ENCODE measurements around the gene MYH9. TPM values are rescaled to one million over a fixed set of nuclear protein-coding genes. Genes with fewer than 3 reads are reported as not detected.

The MYH9 gene
- total RNA-seq, 1 donor, result 340 TPM

DNA sequence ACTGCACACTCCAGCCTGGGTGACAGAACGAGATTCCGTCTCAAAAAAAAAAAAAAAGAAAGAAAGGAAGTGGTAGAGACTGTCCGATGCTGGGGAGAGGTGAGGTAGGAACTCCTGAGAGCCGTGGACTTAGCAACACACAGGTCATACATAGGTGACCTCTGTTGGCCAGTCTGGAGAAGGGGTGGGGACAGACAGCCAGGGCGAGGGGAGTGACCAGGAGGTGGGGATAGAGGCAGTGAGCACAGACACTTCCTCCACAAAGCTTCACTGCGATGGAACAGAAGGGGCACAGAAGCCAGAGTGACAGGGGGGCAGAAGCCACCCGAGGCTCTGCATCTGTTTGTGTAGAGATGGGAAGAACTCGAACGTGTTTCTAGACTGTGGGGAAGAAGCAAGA lies 47.1 kb downstream of the MYH9 start:
- peaks cover 86% of the 10 kb centered on the region for H3K4me1 ChIP-seq (ENCODE audit: insufficient read depth, low read length)
- no peaks in the 10 kb centered on the region for H3K27me3 ChIP-seq (ENCODE audit: insufficient read depth, low read length)
- no peak overlapping the region for H3K4me3 ChIP-seq (ENCODE audit: low read length)
- no peaks in the 10 kb centered on the region for H3K9me3 ChIP-seq (ENCODE audit: low read depth, low read length)

DNA sequence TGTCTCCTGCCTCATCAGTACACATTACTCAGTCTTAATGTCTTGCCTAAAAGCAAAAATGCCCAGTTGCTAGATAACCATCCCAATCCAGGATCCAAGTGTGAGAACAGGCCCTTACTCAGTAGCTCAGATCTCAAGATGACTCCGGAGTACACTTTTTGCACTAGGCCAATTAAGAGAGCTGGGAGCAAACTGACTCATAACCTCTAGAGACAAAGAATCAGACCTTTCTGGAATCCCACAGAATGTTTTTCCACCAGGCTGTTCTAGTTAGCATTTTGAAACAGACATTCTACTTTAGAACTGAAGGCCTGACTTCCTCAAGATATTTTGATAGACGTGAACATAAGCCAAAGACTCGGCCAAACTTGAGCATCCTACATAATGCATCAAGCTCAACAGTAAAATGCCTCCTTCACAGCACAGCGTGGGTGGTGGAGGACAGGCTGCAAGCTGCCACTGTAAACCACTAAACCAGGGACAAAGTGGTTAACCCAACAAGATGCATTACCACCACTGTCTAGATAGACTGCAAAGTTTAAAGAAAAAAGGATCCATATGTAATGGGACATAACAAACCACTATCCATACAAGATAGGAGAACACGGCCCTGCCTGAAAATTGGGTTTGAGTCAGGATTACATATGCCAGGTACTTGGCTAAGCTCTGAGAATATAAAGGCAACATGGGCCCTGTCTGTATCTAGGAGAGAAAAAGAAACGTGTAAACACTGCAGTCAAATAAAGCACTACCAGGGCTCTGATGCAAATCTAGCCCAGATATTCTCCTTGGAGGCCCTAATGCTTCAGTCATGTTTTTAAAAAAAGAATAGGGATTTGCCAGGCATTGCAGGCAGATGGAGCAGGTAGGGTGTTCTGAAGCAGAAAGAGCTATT lies 48.3 kb downstream of the MYH9 start:
- Histone ChIP-seq H3K4me1 (ENCODE audit: insufficient read depth, low read length) (peaks cover 88% of the 10 kb centered on the region), H3K9me3 (ENCODE audit: low read depth, low read length) (no peaks in the 10 kb centered on the region), H3K27me3 (ENCODE audit: insufficient read depth, low read length) (no peaks in the 10 kb centered on the region), H3K4me3 (ENCODE audit: low read length) (no peak overlapping the region)

DNA sequence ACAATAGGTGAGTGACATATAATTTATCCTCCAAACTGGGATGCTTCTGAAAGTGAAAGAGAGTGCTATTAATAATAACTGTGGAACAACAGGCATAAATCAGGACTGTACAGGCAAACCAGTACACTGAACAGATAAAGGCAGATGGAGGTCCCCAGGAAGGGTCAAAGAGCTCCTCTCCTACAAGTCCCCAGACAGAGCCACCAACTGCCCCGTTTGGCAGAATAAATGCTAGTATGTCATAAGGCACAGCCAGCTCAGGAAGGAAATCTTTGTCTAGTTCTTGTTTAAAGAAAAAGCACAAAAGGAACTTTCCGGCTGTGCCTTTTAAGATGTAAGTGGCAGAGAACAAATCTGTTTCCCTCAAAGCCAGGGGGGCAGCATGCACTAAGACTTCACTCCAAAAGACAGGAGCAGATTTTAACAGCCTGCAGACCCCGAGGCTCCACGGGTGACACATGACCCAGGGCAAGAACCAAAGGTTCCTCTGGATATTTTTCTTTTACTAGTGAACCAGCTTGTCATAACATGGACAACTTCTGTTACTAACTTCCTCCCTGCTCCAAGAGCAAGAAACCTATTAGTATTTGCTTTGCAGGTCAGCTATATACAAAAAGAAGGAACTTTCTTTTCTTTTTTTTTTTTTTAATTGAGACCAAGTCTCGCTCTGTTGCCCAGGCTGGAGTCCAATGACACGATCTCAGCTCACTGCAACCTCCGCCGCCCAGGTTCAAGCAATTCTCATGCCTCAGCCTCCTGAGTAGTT lies 50.2 kb downstream of the MYH9 start:
- H3K9me3 ChIP-seq (ENCODE audit: low read depth, low read length), result no peaks in the 10 kb centered on the region
- H3K4me3 ChIP-seq (ENCODE audit: low read length), result no peak overlapping the region
- H3K4me1 ChIP-seq (ENCODE audit: insufficient read depth, low read length), result peaks cover 91% of the 10 kb centered on the region
- no peaks in the 10 kb centered on the region for H3K27me3 ChIP-seq (ENCODE audit: insufficient read depth, low read length)

DNA sequence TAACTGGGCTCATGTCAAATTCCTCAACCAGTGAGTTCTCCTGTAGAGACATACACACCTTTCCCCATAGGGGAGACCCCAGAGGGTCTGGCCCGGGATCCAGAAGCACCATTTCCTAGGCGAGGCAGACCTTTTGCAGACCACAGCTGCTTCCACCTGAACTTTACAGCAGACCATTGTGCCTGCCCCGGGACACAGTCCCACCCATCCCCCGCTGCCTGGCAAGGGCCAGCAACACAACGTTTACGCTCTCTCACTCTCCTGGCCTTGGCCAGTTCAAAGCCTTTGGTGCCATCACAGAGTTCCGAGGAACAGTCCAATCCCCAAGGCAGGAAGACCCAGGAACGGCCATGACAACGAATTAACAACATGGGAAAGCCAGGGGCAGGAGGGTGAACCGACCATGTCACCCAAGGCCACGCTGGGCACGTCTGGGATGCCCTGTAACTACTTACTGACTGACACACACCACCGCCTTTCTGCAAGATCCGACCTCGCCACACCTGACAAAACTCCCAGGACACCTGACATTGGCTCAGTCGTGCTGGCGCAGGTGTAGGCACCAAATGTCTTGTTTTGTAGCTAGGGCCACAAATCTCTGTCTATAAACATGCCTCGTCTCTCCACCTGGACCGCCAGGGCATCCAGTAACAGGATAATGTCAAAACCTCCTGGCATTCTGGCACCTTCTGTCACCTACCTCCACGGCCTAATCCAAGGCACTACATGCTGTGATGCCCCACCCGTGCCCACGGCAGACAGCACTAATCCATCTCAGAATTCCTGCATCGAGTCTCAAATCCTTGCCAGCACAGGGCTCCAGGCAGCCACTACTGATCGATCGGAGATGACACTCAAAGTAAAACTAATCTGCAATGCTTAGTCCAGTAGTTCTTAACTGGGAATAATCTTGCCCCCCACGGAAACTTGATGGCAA lies 51.3 kb downstream of the MYH9 start:
- no peaks in the 10 kb centered on the region for H3K27me3 ChIP-seq (ENCODE audit: insufficient read depth, low read length)
- no peaks in the 10 kb centered on the region for H3K9me3 ChIP-seq (ENCODE audit: low read depth, low read length)
- no peak overlapping the region for H3K4me3 ChIP-seq (ENCODE audit: low read length)
- H3K4me1 ChIP-seq (ENCODE audit: insufficient read depth, low read length), result peaks cover 98% of the 10 kb centered on the region

DNA sequence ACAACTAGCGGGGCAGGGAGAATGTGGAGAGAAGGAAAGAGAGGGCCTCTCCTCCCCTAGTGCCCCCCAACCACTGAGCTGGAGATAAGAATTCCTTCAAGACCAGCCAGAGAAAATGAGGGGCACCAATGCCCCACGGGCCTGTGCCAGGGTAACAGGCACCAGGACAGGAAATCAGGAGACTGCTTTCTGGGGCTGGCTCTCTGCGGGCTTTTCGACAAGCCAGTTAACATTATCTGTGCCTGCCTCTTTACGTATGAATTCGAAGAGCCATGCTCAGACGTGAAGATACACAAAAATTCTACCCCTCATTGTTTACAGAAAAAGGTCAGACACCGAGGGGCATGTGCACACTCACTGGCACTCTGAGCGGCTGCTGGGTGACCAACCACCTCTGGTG lies 52.1 kb downstream of the MYH9 start:
- Histone ChIP-seq H3K4me1 (ENCODE audit: insufficient read depth, low read length) (peaks cover 98% of the 10 kb centered on the region), H3K27me3 (ENCODE audit: insufficient read depth, low read length) (no peaks in the 10 kb centered on the region), H3K9me3 (ENCODE audit: low read depth, low read length) (no peaks in the 10 kb centered on the region), H3K4me3 (ENCODE audit: low read length) (no peak overlapping the region)

DNA sequence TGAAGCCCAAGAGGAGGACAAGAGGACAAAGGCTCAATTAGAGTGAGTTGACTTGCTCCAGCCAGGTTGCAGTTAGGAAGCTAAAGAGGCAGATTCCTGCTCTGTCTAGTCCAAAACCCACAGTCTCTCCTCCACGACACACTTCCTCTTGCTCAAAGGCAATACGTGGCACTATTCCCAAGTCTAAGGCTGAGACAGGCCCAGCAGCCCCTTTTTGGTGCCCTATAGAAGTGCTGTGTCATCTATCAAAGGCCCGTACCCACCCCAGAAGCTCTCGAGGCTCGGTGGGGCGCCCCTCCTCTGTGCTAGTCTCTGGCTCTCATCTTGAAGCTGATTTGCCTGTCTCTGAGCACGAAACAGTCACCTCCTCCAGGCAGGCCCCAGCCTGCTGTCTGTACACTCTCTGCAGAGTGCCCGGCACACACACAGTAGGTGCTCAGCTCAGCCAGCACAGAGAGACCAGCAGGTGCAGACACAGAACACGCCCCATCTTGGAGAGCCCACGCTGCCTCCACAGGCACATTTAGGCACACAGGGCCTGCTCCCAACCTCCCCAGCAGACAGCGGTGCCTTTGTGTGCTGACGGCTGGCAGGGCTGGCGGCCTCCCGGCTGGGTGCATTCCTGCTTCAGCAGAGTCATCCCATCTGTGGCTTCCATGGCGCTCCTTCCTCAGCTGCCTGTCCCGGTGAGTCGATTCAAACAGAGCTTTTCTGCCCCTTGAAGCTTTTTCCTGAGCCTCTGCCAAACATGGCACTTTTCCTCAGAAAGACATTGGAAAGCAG lies 52.8 kb downstream of the MYH9 start:
- Histone ChIP-seq H3K4me3 (ENCODE audit: low read length) (no peak overlapping the region), H3K4me1 (ENCODE audit: insufficient read depth, low read length) (peaks cover 99% of the 10 kb centered on the region), H3K27me3 (ENCODE audit: insufficient read depth, low read length) (no peaks in the 10 kb centered on the region), H3K9me3 (ENCODE audit: low read depth, low read length) (no peaks in the 10 kb centered on the region)

DNA sequence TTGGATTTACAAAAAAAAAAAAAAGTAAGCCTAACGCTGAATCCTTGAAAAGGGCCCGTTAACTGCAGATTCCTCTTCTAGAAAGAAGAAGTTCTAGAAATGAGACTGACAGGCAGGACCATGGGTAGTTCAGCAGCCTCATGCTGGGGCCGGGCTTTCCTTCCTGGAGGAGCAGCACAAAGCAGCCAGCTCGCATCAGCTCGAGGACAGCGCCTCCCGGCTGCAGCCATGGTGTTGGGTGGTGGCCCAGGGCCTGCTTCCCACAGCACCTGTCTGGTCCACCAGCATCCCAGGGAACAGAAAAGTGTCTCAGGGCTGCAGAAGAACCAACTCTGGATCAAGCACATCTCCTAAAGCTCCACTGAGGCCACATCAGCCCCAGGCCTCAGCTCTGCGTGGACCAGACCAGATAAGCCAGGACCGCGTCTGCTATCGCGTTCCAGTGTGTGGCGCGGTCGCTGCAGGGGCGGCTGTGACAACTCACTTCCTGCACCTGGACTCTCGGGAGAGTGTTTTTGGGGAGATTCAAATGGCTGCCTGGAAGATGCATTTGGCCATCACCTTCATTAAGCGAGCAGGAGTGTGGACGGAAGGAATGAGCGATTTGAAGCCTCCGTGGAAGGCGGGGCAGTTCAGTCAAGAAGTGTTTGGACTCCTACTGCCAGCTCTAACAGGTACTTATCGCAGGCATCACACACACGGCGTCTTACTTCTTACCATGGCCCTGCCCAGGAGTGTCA lies 53.5 kb downstream of the MYH9 start:
- H3K27me3 ChIP-seq (ENCODE audit: insufficient read depth, low read length), result no peaks in the 10 kb centered on the region
- H3K4me1 ChIP-seq (ENCODE audit: insufficient read depth, low read length), result peaks cover 99% of the 10 kb centered on the region
- H3K9me3 ChIP-seq (ENCODE audit: low read depth, low read length), result no peaks in the 10 kb centered on the region
- H3K4me3 ChIP-seq (ENCODE audit: low read length), result no peak overlapping the region

DNA sequence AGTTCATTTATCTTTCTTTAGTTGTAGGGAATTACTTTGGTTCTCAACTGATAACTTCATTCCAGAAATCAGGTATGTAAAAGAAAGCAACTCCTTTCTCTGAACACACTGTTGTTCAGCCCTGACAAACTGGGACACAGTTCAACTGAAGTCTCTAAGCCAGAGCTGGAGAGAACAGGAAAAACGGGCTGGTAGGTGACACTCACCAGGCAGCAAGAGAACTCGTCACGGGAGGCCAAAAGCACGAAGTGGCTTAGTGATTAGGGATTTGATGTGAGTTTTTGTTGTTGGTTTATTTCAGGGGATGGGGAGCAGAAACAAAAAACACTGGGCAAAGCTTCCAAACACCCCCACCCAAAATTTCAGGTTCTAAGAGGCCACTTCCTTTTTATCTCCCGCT lies 54.1 kb downstream of the MYH9 start:
- Histone ChIP-seq H3K4me3 (ENCODE audit: low read length) (no peak overlapping the region), H3K9me3 (ENCODE audit: low read depth, low read length) (no peaks in the 10 kb centered on the region), H3K4me1 (ENCODE audit: insufficient read depth, low read length) (peaks cover 99% of the 10 kb centered on the region), H3K27me3 (ENCODE audit: insufficient read depth, low read length) (no peaks in the 10 kb centered on the region)

DNA sequence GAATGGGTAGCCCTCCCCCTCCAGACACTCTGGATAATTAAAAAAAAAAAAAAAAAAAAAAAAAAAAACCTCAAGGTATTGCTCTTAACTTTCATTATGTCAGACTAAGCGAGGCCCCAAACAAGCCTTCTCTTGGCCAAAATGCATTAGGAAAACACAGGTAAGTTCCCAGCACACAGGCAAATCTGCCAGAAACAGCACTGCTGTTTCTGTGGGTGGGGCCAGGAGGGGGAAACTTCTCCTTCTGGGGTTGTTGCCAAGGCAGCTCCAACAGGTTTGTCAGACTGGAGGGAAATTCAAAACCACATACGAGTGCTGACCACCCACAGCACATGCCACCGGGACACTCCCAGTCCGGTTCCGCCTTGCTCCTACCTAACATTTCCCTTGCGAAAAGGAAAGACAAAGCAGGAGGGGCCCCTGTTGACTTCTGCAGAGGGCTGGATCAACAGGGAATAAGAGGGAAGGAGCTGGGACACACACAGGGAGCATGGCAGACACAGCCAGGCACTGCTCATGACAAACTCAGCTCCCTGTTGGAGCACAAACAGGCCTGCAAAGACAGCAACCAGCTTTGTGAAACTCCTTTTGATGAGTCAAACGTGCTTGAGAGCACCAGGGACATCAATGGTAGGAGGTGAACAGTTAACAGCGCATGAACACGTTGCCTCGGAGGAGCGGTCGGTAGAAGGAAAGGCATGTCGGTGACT lies 55.0 kb downstream of the MYH9 start:
- no peak overlapping the region for H3K4me3 ChIP-seq (ENCODE audit: low read length)
- H3K4me1 ChIP-seq (ENCODE audit: insufficient read depth, low read length), result peaks cover 99% of the 10 kb centered on the region

DNA sequence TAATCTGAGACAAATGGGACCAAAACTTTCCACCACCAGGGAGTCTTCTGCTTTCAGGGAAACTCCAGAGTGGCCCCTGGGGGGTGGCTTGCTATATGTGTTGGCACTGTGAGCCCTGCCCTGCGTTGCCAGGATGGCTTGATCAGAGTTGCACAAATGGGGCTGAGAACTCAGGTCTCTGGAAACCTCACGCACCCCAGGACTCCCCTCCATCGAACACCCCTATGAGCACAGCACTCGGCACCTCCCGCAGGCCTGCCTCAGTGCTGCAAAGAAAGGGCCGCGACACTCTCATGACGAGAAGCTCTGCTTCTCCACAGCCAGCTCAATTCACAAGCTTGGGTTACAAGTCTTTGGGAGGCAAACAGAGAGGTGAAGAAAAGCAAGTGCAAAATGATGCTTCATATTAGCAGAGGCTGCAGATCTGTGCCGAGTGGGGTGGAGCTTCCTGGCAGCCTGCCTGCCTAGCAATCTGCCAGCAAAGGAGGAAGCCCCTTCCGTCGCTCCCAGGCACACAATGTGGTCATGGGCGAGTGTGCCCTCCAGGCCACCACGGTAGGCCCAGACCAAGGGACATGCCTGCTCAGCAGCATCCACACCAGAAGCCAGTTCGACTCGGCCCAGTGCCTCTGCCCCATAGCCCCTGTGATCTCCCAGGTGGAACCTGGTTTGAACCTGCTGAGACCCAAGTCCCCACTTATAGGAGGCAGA lies 55.7 kb downstream of the MYH9 start:
- H3K27me3 ChIP-seq (ENCODE audit: insufficient read depth, low read length), result no peaks in the 10 kb centered on the region
- peaks cover 92% of the 10 kb centered on the region for H3K4me1 ChIP-seq (ENCODE audit: insufficient read depth, low read length)
- H3K9me3 ChIP-seq (ENCODE audit: low read depth, low read length), result no peaks in the 10 kb centered on the region
- peak overlapping the region; percentile 1 for H3K4me3 ChIP-seq (ENCODE audit: low read length)

More for the DNA sequence above, 55.0 kb downstream of the MYH9 start:
- H3K9me3 ChIP-seq (ENCODE audit: low read depth, low read length), result no peaks in the 10 kb centered on the region
- H3K27me3 ChIP-seq (ENCODE audit: insufficient read depth, low read length), result no peaks in the 10 kb centered on the region

DNA sequence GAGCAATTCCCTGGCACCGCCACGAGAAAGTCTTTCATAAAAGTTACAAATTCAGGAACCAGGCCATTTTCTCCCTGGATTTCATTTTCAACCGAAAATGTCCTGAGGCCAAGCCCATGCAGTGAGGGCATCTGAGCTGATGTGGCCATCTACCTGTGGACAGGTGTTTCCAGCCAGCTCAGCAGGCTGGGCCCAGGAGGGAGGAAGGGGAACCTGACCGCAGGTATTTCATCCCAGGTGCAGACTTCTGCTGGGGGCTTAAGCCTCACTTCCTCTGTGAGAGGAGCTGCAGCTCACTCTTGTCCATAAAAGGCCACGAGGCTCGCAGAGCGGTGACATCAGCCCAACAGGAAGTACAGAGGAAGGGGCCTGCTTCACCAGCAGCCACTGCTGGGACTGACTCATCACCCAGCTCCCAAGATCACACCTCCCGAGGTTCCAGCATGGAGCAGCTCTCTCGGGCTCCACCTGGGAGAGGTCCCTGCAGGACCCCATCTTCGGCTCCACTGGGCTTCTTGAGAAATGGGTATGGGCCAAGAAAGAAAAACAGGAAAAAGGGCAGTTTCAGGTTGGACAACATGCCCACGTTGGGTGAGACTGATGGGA lies 56.4 kb downstream of the MYH9 start:
- H3K9me3 ChIP-seq (ENCODE audit: low read depth, low read length), result no peaks in the 10 kb centered on the region
- H3K4me1 ChIP-seq (ENCODE audit: insufficient read depth, low read length), result peaks cover 85% of the 10 kb centered on the region
- H3K4me3 ChIP-seq (ENCODE audit: low read length), result peak overlapping the region; percentile 1

DNA sequence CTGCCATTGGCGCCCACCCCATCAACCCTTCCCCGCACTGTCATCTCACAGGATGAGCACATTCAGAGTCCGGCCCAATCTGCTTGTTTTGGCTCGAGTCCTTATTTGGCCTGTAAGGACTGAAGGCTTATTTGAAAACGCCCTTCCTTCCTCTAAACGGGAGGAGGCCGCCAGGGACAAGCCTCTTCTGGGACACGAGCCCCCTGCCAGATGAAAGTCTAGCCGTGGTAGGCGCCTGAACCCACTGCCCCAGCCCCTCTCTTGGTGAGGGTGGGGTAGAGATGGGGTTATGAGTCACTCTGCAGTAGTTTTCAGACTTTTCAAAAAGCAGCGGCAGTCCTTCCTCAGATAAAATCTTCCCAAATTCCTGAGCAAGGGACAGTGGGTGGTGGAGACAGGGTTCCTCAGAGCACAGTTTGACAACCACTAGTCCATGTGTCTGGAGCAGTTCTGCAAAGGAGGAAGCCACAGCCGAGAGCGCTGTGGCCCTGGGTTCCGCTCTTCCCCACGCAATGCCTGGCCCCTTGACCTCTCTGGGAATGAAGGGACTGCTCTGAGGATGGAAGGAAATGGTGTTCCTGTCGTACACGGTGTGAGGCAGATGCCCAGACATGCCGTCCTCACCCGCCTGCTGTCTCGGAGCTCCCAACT lies 57.0 kb downstream of the MYH9 start:
- Histone ChIP-seq H3K4me1 (ENCODE audit: insufficient read depth, low read length) (peaks cover 79% of the 10 kb centered on the region), H3K4me3 (ENCODE audit: low read length) (no peak overlapping the region), H3K27me3 (ENCODE audit: insufficient read depth, low read length) (no peaks in the 10 kb centered on the region), H3K9me3 (ENCODE audit: low read depth, low read length) (no peaks in the 10 kb centered on the region)

More for the DNA sequence above, 56.4 kb downstream of the MYH9 start:
- no peaks in the 10 kb centered on the region for H3K27me3 ChIP-seq (ENCODE audit: insufficient read depth, low read length)

Measured in mononuclear cell (primary cell).